ENCODE measurements around the gene RABIF.

DNA sequence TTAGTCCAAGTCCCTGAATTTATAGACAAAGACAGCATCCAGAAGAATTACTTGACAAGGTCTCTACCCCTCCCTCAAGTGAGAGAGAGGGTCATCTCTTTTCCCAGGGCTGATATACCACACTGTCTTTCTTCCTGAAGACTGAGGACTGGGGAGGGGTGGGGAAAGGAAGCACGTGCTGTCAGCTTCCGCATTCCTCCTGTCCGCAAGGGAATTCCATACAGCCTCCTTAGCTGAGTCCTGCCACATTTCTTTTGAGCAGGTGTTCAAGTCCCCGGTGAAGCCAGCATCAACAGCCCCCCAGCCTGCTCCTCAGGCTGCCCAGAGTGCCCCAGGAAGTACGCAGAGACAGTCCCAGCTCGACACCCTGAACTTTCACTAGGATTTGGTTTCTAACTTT, 44.0 kb downstream of the RABIF start:
- TF ChIP-seq CTCF (IDR thresholded peaks at IDR 0.05; ENCODE audit: low read depth, low read length): no peak
- no peak for TF ChIP-seq POLR2A (IDR thresholded peaks at IDR 0.05; ENCODE audit: extremely low read depth, insufficient read length)
- TF ChIP-seq MYC (IDR thresholded peaks at IDR 0.05; ENCODE audit: low read depth, low read length): no peak
- TF ChIP-seq, protein P1, sequence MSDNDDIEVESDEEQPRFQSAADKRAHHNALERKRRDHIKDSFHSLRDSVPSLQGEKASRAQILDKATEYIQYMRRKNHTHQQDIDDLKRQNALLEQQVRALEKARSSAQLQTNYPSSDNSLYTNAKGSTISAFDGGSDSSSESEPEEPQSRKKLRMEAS (IDR thresholded peaks at IDR 0.05; ENCODE audit: low read depth, low read length): no peak

Data from NB4 (cell line).